Activated T-cell treated with anti-CD3 and anti-CD28 coated beads, Interleukin-2, amount 50 U/mL, for 1 hour (primary cell): ENCODE measurements around the gene TMEM190.
A peak's percentile ranks its signal among the peaks of the same experiment; 100 is the strongest.
"Not testable (repeated sequence)": the region's sequence is repeated elsewhere in the genome, so short reads cannot be mapped to it uniquely, and the experiment has no call there.

Experiments
- DNase-seq: peaks from one replicate; pipeline ENCODE4 v3.0.0-alpha.2; 2020

TMEM190 gene

DNA sequence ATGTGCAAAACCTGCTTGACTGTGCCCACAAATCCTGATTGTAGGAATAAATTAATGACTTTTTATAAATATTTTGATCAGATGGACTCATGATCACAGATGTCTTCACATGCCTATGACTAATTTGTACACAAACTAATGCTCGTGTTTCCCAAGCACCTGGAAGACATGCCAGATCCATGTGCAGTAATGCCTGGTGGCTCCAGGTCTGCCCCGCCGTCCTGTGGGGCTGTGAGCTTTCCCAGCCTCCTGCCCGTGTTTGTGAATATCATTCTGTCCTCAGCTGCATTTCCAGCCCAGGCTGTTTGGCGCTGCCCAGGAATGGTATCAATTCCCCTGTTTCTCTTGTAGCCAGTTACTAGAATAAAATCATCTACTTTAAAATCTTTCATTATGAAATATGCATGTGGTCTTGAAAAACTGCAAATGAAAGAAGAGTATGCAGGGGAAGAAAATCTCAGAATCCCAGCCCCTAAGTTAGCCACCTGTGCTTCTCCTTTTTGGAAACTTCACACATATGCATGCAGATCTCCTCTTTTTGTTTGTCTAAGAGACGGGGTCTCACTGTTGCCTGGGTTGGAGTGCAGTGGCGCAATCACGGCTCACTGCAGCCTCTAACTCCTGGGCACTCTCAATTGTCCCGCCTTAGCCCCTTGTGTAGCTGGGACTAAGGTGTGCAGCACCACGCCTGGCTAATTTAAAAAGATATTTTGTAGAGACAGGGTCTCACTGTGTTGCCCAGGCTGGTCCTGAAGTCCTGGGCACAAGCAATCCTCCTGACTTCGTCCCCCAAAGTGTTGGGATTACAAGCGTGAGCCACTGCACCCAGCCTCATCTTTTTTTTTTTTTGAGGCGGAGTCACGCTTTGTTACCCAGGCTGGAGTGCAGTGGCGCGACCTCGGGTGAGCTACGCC lies 15.3 kb downstream of the TMEM190 start:
- DNase-seq: no peak

DNA sequence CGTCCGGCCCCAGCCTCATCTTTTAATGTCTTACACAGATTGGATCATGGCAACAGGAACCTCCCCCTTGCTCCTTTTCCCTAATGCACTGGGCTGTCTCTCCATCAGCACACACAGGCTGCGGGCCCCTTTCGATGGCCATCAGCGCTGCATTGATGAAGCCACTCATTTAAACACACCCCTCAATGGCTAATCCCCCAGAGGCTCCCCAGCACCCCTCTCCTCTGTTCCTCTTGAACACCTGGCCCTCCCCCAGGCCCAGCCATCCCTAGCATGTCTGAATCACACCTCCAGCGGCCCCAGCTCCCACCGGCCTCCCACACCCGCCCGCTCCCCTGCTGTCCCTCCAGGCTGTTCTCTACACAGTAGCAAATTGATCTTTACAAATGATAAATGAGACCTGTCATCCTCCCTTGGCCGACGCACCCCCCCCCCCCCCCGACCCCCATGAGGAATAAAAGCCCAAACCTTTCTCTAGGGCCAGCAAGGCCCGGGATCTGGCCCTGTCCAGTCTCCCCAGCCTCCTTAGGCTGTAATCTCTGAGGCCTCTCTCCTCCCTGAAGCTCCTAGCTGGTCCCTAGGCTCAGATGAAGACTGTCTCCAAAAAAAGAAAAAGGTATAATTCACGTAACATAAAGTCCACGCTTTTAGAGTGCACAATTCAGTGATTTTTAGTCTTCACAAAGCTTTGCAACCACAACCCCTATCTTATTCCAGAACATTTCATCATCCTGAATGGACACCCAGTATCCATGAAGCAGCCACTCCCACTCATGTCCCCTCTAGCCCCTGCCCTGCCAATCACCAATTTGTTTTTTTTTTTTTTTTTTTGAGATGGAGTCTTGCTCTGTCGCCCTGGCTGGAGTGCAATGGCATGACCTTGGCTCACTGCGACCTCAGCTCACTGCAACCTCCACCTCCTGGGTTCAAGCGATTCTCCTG lies 16.5 kb downstream of the TMEM190 start:
- no peak for DNase-seq

DNA sequence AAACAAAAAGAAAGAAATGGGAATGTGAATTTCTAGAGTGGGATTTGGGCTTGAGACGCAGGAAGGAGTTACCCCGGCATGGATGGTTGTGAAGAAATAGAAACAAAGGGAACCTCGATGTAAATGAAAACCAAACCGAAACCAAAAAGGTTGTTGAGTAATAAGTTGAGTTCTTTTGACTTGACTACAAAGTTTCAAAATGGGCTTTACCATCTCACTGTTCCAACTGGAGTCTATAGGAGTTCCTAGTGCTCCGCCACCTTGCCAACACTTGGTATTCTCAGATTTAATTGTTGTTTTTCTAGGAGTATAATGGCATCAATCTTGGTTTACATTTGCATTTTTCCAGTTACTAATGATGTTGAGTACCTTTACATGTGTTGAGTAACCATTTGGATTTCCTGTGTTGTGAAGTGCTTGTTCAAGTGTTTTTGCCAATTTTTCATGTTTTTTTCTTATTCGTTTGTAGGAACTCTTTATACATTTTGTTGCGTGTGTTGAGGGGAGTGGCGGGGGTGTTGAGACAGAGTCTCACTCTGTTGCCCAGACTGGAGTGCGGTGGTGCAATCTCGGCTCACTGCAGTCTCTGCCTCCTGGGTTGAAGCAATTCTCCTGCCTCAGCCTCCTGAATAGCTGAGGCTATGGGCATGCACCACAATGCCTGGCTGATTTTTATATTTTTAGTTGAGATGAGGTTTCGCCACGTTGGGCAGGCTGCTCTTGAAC lies 21.7 kb downstream of the TMEM190 start:
- no peak for DNase-seq

DNA sequence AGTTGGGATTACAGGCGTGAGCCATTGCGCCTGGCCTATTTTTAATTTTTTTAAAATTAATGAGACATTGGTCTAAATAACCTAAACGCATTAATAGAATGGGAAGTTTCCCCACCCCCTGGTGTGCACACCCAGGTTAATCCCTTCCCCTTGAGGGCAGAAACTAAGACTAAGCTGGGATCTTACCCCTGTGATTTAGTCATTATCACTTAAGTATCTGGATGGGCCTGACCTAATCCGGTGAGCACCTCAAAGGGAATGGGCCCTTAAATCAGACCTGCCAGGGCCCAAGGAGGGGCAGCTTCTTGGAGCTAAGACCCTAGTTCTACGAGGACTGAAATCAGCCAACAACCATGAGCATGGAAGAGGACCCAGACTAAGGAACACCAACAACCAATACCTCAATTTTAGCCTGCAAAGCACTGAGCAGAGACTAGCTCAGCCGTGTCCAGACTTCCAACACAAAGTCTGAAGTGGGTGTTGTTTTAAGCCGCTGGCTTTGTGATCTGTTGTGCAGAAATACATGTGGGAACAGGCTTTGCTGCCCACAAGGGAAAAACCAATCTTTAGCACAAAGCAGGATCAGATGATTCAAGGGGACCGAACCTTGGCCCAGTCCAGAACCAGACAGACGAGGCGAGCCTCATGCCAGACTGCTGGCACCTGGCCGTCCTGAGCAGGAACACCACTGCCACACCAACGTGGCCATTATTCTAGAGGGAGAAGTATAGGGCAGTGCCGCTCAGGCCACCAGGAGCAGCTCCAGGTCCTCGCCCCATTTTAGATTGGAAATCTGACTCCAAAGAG lies 23.9 kb downstream of the TMEM190 start:
- DNase-seq: no peak

DNA sequence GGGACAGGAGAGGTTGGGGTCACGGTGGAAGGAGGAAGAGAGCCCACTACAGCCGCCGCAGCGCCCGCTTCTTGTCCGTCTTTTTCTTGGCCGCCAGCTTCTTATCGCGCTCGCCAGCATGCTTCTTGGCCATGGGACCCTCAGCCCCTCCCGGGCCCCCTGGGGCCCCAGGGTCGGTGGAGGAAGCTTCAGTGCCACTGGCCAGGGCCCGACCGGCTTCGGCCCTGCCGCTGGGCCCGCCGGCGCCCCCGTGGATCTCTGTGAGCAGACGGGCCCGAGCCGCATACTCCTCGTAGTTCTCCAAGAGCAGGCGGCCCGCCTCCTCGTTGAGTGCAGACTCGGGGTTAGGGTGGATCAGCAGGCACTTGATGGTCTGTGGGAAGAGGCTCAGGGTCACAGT lies 24.8 kb downstream of the TMEM190 start:
- DNase-seq: not testable (repeated sequence)

DNA sequence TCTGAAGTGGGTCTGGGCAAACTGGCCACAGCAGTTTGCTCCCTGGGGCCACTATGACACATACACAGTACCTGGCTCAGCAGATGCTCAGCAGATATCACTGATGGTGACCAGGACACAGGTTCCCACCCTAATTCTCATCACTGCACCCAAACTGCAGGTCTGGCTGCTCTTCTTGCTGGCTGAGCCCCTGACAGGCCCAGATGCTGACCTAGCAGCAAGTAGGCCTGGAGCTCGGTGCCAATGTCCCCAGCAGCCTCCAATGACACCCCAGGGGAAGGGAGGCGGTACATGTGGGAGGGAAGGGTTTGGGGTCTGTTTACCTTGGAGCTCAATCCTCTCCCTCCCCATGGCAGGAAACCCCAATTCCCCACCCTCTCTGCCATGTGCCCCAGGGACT lies 25.9 kb downstream of the TMEM190 start:
- no peak for DNase-seq

DNA sequence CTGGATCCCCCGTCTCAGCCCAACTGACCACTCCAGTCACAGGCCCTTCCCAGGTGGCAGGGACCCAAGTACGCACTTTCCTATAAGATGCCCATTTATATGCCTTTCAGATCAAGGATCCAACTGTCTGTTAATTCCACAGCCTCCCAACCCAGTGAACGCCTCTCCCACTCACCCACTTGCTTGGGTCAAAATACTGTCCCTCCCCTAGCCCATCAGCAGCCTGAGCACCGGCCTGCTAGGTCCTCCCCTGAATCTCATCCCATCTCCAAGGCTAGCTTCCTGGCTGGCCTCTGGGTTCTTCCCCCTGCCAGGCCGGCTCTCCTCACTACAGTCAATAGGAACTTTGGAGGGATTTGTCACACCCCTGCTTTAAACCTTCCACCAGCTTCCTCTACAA lies 29.0 kb downstream of the TMEM190 start:
- DNase-seq: no peak

DNA sequence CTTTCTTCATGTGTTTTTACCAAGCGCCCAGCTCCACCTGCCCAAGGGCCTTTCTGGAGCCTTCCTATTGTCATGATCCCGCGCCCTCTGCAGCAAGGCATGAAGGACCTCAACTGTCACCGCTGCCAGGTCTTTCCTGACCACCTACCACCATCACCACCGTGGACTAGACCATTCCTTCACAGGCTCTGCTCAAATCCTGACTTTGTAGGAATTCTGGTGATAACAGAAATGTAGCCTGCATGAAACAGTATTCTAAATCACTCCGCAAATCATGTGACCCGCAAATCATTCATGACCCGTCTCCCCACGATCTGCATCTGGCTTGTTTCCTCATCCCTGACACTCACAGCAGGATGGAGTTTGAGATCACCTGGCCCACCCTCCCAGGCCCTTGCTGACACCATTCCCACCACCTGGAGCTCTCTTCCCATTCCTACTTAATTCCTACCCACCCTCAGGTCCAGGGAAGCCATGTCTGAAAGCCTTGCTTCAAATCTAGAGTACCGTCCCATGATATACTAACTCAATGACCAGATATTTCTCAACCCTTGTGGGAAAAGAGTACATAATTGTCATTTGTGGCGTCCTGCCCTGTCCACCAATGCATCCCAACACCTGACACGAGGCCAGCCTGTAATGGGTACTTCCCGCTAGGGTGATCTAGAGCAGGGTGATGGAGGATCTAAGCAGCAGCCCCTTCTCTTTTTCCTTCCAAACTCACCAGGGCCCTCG lies 29.6 kb downstream of the TMEM190 start:
- no peak for DNase-seq

DNA sequence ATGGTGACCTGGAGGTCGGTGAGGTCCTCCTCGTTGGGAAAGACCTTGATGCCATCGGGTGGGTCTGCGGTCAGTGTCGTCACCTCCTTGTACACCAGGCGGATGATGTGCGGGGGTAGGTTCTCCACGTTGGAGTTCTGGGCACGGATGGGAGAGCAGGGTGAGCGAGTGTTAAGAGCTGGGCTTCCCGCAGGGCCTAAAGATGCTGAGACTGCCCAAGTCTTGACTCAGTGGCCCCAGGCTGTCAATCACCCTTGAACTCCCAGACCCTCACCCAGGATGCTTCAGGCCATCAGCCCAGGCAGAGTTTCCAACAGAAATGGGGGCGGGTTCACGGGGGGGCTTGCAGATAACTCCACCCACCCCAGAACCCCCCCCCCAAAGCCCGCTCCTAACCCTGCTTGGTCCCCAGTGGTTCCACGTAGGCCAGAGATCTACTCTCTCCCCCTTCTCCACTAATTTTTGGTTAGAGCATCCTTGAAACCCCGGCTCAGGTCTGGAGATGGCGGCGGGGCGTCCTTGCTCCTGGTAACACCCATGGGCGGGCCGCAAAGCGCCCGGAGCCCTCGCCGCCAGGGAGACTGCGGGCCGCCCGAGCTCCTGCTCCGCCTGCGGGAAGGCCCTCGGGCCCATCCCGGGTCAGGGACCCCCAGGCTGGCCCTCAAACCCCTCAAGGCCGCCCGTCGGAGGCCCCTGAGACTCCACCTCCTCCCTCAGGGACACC lies 30.4 kb downstream of the TMEM190 start:
- DNase-seq: no peak

DNA sequence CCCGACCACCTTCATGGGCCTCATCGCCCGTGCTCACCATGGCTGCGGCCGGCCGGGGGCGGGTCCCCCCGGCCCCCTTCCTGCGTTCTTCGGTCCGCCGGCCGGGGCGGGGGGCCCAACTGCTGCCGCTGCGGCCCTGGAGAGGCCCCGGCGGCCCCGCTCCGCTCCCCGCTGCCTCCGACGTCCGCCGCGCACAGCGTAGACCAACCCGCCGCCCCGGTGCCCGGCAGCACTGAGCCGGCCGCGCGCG lies 30.8 kb downstream of the TMEM190 start, which contains the start of gene UBE2S:
TSS of gene UBE2S (minus strand) at position 239 of the 250 bp plus-strand sequence. CDS start at position 40, 199 bp downstream.
- DNase-seq: not testable (repeated sequence)

DNA sequence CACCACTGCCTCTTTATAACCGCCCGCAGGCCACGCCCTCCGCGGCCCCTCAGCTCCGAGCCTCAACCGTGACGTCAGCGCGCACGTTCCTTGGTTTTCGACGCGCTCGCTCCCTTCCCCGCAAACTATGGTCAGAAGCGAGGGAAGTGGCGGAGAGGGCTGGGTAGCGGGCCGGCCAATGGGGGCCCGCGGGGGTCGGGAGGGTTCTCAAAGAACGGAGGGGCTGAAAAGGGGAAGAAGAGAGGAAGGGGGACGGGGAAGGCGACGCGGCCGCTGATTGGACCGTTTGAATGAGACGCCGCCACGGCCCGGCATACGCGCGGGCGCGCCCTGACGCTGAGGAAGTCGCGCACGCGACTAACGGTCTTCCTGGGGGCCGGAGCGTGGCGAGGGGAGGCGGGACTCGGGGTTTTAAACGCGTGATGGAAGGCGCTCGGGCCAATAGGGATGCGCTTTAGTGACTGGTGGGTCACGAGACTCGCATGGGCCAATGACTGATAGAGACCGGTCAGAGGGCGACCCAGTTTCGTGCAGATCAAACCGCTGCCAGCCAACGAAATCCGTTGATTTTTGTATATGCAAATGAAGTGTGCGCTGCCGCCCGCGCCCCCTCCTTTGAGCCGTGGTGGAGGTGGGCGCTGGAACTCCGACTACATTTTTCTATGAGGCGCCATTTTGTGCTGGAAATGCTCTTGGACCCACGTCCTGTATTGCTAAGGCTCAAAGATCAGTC lies 31.3 kb downstream of the TMEM190 start:
- DNase-seq: peak; percentile 94

DNA sequence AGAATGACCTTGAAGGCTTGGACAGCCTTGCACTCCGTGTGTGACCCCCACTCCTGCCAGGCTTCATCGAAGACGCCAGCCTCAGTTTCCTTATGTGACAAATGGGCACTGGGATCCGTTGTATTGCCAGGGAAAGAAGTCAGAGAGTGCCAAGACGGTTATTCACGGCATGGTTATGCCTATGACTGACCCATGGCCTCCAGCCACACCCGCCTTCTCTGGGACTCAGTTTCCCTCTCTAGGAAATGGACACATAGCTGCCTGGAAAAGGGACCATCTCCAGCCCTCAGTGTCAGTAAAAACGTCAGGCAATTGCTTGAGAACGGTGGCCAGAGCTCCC lies 31.9 kb downstream of the TMEM190 start:
- DNase-seq: peak; percentile 23

DNA sequence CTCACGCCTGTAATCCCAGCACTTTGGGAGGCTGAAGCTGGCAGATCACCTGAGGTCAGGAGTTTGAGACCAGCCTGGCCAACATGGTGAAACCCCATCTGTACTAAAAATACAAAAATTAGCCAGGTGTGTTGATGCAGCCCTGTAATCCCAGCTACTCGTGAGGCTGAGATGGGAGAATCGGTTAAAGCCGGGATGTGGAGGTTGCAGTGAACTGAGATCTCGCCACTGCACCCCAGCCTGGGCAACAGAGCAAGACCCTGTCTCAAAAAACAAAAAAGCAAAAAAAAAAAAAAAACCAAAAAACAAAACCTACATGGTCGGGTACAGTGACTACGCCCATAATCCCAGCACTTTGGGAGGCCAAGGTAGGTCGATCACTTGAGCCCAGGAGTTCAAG lies 32.6 kb downstream of the TMEM190 start:
- DNase-seq: not testable (repeated sequence)

DNA sequence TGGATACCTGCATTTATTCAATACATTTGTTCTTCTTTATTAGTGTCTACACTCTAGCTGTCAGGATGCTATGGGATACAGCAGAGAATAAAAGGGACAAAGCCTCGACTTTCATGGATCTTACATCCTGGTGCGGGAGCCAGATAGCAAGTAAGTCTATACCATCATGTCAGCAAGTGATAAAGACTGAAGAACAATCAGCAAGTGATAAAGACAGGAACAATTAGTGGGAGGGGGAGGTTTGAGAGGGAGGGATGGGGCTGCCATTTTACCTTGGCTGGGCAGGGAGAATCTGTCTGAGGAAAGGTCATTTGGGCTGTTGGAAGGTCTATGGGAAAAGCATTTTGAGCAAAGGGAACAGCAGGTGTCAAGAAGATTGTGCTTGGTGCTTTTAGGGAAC lies 33.5 kb downstream of the TMEM190 start:
- no peak for DNase-seq

DNA sequence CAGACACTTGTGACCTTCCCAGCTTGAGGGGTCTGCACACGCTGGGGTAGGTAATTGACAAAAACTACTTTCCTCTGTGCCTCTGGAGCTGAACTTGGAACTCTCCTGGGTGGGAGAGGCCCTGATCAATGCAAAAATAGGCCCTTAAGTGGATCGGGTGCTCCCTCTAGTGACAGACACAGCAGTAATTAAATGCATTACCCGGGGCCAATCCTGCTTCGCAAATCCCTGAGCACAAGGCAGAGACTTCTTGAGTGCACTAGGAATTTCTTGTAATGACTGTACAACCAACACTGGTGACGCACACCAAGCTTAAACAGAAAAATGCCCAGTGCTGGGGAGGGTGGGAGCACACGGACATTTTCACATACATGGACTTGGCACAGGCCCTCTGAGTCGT lies 41.6 kb downstream of the TMEM190 start:
- peak; percentile 43 for DNase-seq

DNA sequence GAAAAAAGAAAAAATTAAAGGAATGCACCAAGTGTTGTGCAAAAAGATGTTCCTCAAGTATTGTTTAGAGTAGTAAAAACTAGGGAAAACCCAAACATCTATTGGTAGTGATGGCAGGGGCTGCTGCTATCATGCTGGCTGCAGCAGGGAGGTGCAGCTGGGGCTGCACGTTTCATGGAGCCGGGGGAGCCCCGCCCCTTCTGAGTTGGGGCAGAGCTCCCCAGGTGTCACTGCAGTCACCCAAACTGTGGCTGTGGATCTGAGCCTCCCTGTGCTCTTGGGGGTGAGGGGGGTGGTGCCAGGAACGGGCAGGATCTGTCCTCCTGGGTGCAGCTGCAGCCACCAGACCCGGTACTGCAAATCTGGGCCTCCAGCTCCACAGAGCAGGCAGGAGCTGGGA lies 42.5 kb downstream of the TMEM190 start:
- no peak for DNase-seq

DNA sequence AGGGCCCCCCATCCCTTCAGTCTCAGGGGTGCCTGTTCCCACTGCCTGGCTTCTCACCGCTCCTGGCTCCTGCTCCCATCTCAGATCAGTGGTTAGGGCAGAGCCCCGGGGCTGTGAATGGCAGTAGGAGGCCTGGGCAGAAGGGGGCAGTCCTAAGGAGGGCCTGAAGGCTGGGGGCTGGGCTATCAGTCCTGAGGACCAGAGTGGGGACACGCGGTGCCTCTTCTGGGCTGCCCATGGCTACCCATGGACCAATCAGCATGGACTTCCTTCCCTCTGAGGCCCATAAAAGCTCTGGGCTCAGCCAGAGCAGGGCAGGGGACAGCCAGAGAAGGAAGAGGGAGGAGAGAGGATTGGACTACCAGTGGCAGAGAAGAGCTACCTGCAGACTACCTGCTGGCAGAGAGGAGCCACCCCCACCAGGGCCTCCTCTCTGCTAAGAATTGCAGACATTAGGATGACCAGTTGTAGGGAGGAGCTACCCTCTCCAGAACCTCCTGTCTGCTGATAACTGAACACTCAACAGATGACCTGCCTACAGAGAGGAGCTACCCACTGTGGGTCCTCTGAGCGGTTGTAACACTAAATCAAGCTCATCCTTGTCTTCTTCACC lies 43.1 kb downstream of the TMEM190 start:
- DNase-seq: no peak

DNA sequence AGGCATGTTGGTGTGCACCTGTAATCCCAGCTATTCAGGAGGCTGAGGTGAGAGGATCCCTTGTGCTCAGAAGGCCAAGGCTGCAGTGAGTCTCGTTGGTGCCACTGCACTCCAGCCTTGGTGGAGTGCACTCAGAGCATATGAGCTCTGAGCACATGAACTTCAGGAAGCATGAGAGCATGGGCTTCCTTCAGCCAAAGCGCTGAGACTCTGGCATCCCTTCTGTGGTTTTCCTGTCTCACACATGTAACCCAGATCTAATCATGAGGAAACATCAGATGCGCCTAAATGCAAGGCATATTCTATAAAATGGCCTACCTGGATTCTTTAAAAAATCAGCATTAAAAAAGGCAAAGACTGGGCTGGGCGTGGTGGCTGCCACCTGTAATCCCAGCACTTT lies 44.7 kb downstream of the TMEM190 start:
- DNase-seq: peak; percentile 34

DNA sequence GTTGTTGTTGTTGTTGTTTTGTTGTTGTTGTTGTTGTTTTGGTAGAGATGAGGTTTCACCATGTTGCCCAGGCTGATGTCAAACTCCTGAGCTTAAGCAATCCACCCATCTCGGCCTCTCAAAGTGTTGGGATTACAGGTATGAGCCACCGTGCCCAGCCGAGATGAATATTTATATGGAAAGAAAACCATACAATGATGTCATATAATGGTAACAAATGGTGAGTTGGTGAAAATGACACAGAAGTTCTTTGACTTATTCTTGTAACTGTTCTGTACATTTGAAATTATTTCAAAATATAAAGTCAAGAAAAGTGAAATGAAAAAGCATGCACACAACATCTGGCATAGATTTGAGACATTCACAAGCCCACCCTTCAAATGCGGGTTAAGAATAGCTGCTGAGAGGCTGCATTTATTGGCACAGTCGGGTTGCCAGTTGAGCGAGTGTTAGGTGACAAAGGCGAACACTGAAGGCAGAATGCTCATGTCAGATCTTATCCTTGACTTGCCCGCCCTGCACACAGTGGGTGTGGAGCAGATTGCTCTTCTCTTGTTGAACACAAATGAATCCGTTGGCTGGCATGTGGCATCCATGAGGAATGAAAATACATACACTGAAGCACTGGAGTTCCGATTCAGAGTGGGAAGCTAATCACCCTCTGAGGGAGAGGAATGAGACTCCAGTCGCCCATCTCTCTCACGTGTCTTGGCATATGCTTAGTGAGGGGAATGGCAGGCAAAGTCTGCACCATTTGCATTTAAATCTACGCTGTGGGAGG lies 46.8 kb downstream of the TMEM190 start:
- no peak for DNase-seq
